CD4-positive, alpha-beta T cell treated with Interferon gamma for 1 hour (primary cell): ENCODE measurements around the gene TCEAL9.
"Not testable (repeated sequence)": the region's sequence is repeated elsewhere in the genome, so short reads cannot be mapped to it uniquely, and the experiment has no call there.

Experiments
- DNase-seq: peaks from one replicate; pipeline ENCODE4 v3.0.0-alpha.2; 2020

Gene TCEAL9, protein sequence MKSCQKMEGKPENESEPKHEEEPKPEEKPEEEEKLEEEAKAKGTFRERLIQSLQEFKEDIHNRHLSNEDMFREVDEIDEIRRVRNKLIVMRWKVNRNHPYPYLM

DNA sequence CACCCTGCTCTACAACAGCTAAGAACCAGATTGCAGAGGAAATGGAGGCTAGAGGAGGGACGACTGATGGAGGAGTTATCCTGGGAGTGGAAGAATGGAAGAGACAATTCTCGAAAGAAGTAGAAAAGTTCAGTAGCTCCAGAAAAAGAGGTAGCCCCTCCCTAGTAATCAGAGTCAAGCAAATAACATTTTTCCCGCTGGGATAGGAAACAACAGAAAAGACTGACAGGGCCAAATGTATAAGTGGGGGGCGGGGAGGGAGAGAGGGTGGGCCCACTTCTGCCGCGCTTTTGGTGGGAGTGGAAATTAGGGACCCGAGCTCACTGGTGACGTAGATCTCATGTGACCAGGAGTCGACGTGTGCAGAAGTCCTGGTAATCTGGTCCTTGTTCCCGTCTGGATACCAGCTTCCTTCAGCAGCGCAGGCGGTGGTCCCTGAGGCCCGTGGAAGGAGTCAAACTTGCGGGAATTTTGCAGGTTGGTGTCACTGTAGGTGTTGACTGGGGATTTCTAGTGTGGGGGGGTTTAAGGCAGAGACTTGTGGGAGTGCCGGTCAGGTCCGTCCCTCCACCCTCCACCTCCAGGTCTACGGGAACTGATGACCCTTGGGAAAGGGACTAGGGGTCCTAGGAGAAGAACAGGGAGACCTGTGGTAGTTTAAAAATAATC, at the start of gene TCEAL9:
TCEAL9 (plus strand) TSS at position 377 of the 669 bp plus-strand sequence. CDS start 1,179 bp downstream, outside the sequence.
- no peak for DNase-seq

DNA sequence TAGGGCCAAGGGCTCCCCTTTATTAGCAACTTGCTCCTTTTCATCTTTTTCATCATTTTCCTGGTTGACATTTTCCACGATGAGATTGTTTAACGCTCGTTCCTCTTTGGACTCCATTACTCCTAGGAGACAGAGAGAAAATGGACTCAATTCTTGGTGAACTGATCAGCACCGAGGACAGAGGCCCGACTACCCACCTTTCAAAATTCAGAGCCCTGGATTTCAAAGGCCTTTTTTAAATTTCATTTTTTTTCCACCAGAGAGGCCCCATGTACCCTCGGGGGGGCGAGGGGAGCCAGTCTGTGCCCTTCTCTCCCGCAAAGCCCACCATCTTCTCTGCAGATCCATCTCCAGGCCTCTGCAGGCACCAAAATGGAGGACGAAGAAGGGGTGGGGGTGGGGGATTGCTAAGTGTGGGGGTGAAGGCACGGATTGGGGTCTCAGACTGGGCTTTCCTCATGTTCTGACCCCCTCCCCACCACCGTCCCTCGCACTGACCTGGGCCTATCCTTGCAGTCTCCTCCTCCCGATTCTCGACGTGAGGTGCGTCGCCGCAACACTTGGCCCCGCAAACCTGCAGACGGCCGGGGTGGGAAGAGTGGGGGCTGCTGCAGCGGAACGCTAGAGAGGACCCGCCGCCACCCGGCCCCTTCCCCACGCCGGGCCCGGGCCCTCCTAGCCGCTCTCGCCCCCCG, 46.3 kb upstream of the TCEAL9 start:
- no peak for DNase-seq

DNA sequence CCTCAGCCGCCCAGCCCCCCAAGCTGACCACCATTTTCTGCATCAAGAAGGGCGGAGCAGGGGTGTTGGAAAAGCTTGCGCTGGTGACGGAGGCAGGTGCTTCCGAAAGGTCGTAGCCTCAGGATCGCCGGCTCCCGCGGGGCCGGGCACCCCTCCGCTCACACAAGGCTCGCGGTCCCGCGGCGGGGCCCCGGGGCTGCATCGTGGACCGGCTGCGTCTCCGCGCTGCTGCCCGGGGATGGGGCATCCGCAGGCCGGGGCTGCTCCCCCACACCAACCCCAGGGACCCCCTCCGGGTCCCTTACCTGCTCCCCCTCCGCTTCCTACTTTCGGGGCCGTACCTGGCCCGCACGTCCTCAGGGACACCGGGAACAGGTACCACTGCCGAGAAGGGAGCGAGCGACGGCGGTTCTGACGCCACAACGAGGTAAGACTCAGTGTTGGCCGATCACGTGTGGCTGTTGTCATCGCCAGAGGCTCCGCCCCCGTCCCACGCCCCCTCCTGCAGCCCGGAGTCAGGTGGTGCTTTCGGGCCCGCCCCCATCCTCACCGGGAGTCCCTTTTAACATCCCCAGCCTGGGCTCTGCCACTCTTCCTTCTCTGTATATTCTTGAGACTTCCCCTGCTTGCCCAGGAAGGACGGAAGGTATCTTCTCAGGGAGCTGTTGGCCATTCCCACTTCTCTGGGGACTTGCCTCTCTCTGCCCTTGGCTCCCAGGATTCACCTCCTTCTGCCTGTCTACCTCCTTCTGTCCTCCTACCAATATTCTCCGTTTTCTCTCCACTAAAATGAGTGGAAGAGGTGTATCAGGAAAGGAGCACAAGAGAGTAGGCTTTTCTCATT, 45.5 kb upstream of the TCEAL9 start, which contains the start of gene BEX2:
BEX2 (minus strand) TSS at position 436 of the 844 bp plus-strand sequence. CDS start 1,014 bp downstream, outside the sequence.
- peak; percentile 86 for DNase-seq

DNA sequence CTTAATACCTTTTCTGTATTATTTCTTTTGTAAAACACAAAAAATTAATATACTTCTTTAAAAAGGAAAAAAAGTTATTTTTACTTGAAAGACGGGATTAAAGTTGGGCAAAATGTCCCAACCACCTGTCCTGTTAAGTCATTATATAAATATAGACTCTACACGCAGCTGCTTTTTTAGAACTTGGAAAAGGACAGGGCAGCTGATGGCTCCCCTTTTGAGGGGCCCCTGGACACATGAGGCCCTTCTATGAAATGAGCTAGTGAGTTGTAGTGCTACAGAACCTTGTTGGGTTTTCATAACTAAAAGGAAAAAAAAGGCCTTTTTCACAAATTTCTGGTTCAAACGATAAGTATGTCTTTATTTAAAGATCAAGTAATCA, 44.9 kb upstream of the TCEAL9 start:
- no peak for DNase-seq

DNA sequence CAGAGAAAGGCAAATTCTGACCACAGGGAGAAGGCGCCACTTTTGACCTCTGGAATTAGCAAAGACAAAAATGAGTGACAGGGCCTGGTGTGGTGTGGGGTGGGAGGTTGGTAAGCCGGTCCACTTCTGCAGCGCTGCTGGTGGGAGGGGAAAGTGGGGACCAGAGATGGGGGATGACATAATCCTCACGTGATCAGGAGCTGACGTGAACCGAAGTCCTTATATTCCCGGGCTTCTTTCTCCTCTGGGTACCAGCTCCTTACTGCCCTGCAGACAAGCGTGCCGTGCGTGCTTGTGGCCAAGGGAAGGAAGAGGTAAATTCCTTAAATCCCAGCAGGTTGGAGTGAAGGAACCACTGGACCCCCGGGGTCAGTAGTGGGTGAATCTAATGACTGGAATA, 26.3 kb upstream of the TCEAL9 start, which contains the start of gene TCEAL7:
TCEAL7 (plus strand) TSS at position 249 of the 400 bp plus-strand sequence. CDS start 1,165 bp downstream, outside the sequence.
- no peak for DNase-seq

DNA sequence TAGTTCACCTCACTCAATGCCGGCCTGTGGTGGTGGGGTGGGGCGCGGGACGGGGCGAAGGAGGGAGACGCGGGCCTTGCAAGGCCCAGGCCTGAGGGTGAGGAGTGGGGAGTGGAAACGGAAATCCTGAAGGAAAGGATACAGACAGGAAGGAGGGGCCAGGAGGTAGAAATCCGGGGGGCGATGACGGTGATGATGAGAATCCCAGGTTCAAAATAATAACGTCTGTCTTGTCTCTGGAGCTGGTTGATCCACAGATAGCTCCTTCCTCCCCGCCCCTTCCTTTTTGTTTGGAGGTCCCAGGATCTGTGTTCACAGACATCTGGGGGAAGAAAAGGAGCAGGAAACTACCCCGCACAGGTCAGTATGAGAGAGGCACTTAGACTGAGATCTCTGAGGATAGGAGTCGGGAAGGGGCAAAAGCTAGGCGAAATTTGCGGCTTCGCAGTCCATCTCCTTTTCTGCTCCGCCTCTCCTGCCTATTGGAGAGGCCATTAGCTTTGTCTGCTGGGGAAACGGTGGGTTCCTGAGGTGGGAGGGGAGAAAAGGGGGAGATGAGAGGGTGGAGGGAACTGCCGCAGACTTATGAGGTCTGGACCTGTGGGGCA, 25.5 kb upstream of the TCEAL9 start:
- DNase-seq, result no peak

DNA sequence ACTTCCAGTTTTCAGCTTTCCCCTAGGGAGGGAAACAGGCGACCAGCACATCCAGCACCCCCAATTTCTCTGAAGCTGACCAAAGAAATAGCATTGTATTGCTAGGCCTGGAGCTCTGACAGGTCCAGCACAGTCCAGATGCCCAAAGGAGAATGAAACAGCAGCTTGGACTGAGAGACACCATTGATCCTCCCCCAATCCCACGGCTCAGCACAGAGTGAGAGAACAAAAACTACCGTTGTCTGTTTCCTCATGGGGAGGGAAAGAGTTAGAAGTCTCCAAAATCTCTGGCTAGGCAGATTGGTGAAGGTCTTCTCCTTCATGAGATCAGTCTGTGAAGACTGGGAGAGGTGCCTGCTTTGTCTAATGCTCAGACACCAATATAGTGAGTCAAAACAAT, 17.6 kb upstream of the TCEAL9 start:
- no peak for DNase-seq

DNA sequence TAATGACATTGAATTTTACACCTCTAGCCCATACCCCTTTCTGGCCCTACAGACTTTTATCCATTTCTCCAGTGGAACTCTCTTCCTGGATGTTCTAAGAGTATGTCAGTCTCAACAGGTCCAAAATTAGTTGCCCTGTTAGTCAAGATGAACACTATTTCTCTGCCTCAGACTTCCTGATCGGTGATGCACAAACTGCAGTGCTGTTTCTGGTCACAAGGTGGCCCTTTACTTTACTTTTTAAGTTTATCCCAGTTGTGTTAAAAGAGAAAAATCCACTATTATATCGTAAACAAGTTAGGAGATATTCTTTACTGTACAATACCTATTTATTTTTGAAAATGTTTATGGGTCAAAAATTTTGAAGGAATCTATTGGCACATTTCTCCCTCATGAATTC, 13.2 kb upstream of the TCEAL9 start:
- no peak for DNase-seq

DNA sequence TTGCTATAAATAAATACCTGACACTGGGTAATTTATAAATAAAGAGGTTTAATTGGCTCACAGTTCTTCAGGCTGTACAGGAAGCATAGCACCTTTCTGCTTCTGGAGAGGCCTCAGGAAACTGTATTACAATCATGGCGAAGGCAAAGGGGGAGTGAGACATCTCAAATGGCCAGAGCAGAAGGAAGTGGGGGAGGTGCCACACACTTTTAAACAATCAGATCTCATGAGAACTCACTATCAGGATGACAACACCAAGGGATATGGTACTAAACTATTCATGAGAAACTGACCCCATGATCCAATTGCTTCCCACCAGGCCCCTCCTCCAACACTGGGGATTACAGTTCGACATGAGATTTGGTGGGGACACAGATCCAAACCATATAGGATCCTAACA, 11.7 kb upstream of the TCEAL9 start:
- DNase-seq, result no peak

DNA sequence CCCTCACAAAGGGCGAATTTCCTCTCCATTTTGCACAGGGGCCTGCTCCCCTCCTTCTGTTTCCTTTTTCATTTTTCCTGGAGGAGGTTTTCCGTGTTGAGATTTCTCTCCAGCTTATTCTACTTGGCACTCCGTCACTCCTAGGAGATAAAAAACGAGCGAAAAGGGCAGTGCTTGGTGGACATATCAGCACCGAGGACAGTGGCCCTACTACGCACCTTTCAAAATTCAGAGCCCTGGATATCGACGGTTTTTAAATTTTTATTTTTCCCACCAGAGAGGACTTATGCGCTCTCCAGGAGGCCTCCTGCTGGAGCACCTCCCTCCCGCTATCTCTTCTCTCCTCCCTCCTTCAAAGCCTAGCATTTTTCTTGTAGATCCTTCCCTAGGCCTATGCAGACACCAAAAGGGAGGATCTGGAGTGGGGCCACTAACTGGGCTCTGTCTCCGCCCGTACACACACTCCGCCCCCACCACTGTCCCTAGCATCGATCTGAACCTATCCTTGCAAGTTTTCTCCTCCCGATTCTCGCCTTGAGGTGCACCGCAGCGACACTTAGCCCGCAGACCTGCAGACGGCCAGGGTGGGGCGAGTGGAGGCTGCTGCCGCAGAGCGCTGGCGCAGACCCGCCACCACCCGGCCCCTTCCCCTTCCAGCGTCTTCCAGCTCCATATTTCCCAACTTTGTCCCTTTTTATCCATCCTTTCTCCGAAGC, 8.5 kb upstream of the TCEAL9 start:
- no peak for DNase-seq

DNA sequence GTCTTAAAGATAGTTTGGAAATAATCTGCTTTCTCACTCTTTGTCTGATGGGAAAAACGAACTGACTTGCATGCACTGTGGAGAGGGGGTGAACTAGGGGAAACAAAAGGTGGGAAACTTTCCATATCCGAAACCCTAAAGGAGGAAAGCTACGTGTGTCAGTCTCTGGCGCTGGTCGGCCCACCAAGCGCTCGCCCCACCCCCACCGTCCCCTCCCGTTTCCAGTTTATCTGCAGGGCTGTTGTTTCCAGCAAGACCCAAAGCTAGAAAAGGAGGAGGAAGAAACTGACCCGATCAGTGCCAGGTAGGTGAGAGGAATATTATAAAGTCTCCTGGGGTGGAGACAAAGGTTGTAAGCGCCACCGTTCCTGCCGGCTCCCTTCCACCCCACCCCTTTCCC, 552 bp downstream of the TCEAL9 start:
- DNase-seq, result no peak

DNA sequence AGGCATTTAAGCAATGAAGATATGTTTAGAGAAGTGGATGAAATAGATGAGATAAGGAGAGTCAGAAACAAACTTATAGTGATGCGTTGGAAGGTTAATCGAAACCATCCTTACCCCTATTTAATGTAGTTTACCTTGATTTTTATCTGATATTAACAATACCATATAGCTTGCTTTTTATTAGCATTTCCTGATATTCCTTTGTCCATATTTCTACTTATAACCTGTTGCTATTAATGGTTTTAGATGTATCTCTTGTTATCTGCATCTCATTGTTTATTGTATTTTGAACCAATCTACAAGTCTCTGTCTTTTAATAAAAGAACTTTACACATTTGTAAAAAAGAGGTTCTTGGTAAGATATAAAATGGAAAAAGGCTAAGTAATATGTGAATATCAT, 1.6 kb downstream of the TCEAL9 start:
- no peak for DNase-seq

DNA sequence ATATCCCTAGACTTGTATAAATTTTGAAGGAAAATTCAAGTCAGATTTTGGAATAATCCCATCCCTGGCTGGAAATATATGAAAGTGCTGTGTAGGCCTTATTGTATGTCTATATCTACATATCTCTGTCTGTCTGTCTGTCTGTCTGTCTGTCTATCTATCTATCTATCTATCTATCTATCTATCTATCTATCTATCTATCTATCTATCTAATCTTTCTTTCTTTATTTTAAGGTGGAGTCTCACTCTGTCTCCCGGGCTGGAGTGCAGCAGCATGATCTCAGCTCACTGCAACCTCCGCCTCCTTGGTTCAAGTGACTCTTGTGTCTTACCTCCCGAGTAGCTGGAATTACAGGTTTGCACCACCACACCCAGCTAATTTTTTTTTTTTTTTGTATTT, 3.3 kb downstream of the TCEAL9 start:
- not testable (repeated sequence) for DNase-seq

DNA sequence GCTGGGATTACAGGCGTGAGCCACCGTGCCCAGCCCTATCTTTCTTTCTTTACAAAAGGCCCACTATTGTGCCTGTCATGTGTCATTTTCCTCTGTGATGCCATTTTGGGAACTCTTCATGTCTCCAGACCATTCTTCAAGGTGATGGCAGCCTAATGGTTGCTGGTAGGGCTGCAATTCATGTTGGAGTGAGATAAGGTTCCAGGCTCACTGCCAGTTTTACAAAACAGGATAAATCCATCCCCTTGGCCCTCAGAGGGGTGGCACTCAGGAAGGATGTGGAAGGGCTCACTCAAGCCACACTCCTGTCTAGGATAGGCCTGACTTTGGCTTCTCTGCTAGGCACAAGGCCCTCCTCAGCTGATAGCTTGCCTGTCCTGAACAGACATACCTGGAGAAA, 3.8 kb downstream of the TCEAL9 start:
- no peak for DNase-seq

DNA sequence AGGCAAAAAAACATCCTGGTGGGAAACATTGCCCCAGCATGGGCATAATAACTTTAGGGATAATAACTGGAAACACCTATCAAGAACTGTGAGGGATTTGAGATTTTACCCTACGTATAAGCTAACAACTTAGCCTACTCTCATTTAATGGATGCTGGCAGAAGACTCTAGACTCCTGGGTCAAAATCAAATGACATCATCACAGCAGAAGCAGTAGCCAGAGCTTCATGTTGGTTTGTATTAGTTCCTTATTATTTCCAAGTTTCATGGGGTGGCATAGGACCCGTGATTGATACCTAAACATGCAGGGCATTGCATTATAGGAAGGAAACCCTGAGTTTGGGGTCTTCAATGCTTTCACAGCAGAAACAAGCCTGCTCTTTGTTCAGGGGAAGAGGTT, 4.6 kb downstream of the TCEAL9 start:
- DNase-seq, result no peak

DNA sequence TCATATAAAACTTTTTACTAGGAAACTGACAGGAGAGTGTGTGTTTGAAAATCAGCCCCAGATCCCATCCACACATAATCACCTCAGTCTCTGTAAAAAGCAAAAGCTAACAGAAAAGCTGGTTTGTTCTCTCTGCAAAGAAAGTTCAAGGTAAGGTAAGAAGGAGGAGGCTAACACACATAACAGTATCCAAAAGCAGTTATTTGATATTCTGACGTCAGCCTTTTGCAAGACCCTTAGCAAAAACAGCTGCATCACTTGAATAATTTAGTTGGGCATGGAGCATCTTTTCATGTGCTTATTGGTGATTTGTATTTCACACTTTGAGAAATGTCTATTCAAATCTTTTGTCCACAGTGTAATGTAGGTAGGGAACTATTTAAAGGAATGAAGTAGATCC, 5.5 kb downstream of the TCEAL9 start:
- no peak for DNase-seq

DNA sequence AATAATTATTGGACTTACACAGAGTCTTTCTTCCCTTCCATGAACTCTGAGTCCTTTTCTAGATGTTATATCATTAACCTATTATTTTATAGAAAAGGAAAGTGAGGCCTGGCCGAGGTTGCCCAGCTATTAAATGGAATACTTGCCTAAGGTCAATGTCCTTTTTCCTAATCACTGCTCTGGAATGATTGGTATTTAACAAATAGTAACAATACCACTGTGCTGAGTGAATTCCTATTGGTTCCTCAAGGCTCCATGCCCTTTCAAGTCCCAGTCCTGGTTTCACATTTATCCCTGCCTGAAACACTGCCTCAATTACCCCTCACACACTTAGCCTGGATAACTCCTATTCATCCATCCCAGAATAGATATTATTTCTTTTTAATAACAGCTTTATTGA, 6.2 kb downstream of the TCEAL9 start:
- no peak for DNase-seq

DNA sequence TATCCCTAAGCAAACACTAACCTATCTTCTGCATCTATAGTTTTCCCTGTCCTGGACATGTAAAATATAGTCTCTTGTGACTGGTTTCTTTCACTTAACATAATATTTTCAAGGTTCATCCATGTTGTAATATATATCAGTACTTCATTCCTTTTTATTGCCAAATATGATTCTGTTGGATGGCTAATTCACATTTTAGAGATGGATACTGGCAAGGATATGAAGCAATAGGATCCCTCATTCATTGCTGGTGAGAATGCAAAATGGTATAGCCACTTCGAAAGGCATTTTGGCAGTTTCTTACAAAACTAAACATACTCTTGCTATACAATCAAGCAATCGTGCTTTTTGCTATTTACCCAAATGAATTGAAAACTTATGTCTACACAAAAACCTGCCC, 6.7 kb downstream of the TCEAL9 start:
- DNase-seq, result no peak

DNA sequence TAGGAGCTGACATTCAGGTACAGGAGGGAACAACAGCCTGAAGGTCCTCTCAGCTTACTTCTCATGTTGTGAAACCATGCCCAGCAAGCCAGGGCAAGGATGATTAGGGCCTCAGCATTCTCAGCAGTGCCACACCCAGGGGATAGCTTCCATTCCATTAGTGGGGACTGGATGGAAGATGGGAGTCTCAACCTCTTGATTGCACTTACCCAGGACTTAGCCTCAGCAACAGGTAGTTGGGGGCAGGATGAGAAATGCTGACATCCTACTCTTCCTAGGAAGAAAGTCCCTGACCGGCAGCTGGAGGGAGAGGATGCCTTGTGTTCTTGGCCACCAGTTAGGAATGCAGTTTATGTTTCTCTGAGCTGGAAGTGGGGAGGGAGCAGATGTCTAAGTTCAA, 11.2 kb downstream of the TCEAL9 start:
- DNase-seq, result no peak

DNA sequence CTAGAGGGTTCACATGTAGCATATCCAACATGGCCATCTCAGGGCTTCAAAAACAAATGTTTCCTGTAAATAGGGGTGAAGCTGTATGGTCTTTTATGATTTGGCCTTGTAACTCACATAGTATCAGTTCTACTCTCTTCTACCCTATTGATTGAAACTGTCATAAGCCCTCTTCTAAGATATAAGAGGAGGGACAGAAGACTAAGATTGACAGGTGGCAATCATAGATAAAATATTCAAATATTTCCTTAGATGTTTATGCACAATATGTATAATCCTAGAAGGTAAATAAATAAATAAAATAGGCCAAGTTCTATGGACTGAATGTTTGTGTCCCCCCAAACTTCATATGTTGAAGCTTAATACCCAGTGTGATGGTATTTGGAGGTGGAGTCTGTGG, 13.2 kb downstream of the TCEAL9 start:
- no peak for DNase-seq

DNA sequence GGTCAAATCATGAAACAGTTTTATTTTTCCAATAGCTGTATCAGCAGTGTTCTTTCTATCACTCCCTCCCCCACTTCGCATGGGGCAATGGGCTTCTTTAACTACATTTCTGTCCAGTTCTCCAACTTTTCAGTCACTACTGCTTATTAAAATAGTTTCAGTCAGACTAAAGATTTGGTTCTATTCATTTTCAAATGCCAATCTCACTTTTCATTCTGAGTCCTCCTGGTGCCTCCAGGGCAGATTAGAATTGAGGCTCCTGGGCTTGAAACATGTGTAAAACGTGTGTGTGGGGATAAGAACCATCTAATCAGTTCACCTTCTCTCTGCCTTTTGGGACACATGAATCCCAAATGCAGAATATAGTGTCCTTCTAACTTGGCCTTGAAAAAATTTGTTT, 16.6 kb downstream of the TCEAL9 start:
- no peak for DNase-seq

DNA sequence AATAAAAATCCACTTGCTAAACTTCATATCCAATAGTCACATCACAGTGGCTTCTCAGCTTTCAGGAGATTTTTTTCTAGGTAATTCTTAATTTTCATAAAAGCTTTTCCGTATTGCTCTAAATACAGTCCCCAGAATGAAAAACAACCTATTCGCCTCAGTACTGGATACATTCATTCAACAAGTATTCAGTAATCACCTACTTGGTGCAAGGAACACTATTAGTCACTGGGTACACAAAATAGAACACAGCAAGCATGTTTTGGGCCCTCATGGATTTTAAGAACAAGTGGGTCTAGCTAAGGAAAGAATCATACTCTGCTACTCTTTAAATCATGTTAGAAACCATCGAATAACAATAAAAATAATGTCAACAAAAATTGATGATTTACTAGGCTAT, 17.3 kb downstream of the TCEAL9 start:
- DNase-seq, result no peak
